H1 (cell line): ENCODE data around the gene TMEM121B. TPM values are rescaled to one million over a fixed set of nuclear protein-coding genes. Genes with fewer than 3 reads are reported as not detected.

Source experiments
- CTCF ChIA-PET: fragments of 300-600 bp; sonication (Branson Sonifier 250); formaldehyde crosslinking; loops from one replicate; lab custom pipeline; 2021; ENCODE audit not compliant: partially characterized antibody; lab: Charles Lee
- POLR2A ChIA-PET: fragments of 300-600 bp; sonication (Branson Sonifier 250); formaldehyde crosslinking; loops from one replicate; lab custom pipeline; 2021; ENCODE audit warnings: inconsistent platforms; ENCODE audit not compliant: partially characterized antibody; lab: Charles Lee
- DNase-seq, 2 experiments: peaks; one replicate each; pipeline versions ENCODE4 v3.0.0 to v3.0.0-alpha.2; 2010 to 2022; ENCODE audit warnings: low spot score in 2 of 2, low read depth in 1 of 2, mixed read lengths in 1 of 2
- FAIRE-seq: peaks from 2 replicates; lab custom pipeline; 2011; peaks lifted over from hg19 to GRCh38; lab: Jason Lieb, UNC
- H2AFZ ChIP-seq: 2 replicates; pipeline ENCODE4 v1.8.1; 2012; ENCODE audit warnings: low read length, inconsistent platforms
- H2AK5ac ChIP-seq: 2 replicates; pipeline ENCODE4 v1.6.1; 2013; ENCODE audit warnings: low read depth, low read length
- H2BK120ac ChIP-seq: replicated peaks from 2 replicates; pipeline ENCODE3; 2013; ENCODE audit warnings: low read depth, low read length, inconsistent platforms
- H2BK12ac ChIP-seq: 2 replicates; pipeline ENCODE4 v1.6.1; 2013; ENCODE audit warnings: low read depth, low read length
- H2BK15ac ChIP-seq: 2 replicates; pipeline ENCODE4 v1.6.1; 2013; ENCODE audit warnings: low read length
- H2BK20ac ChIP-seq: 2 replicates; pipeline ENCODE4 v1.6.1; 2013; ENCODE audit warnings: low read length
- H2BK5ac ChIP-seq: 2 replicates; pipeline ENCODE4 v1.6.1; 2013; ENCODE audit warnings: low read depth, low read length
- H3K14ac ChIP-seq: 2 replicates; pipeline ENCODE4 v1.6.1; 2013; ENCODE audit warnings: inconsistent platforms; ENCODE audit not compliant: insufficient read length
- H3K18ac ChIP-seq: 2 replicates; pipeline ENCODE4 v1.6.1; 2013; ENCODE audit warnings: low read length; ENCODE audit errors: extremely low read depth
- H3K23ac ChIP-seq: 2 replicates; pipeline ENCODE4 v1.6.1; 2013; ENCODE audit warnings: inconsistent platforms; ENCODE audit not compliant: insufficient read length
- H3K23me2 ChIP-seq: 2 replicates; pipeline ENCODE4 v1.6.1; 2013; ENCODE audit warnings: low read depth, low read length
- H3K27ac ChIP-seq: 2 replicates; pipeline ENCODE4 v1.6.1; 2011; ENCODE audit warnings: low read depth, low read length, inconsistent platforms
- H3K27me3 ChIP-seq, 4 experiments: replicated peaks in 1 of 4; 1 replicate in 1 of 4; 2 replicates in 3 of 4; pipeline versions ENCODE4 v1.6.1 to v1.8.1; 2011 to 2013; ENCODE audit warnings: low read length in 3 of 4, mild to moderate bottlenecking in 3 of 4, inconsistent platforms in 2 of 4, mixed read lengths in 2 of 4, moderate library complexity in 1 of 4; ENCODE audit not compliant: control insufficient read depth in 3 of 4, insufficient read depth in 3 of 4; ENCODE audit errors: extremely low read depth in 1 of 4
- H3K36me3 ChIP-seq, 4 experiments: 2 replicates each; pipeline versions ENCODE4 v1.6.1 to v1.8.1; 2011 to 2013; ENCODE audit warnings: mild to moderate bottlenecking in 4 of 4, low read length in 3 of 4, moderate library complexity in 2 of 4, control low read depth in 1 of 4, inconsistent platforms in 1 of 4; ENCODE audit not compliant: insufficient read depth in 4 of 4, control insufficient read depth in 2 of 4
- H3K4ac ChIP-seq: replicated peaks from 2 replicates; pipeline ENCODE3; 2013; ENCODE audit warnings: low read length, low read depth, mixed read lengths, inconsistent platforms; ENCODE audit not compliant: insufficient read length
- H3K4me1 ChIP-seq, 4 experiments: replicated peaks in 1 of 4; 1 replicate in 1 of 4; 2 replicates in 3 of 4; pipeline versions ENCODE4 v1.6.1 to v1.8.1; 2011 to 2013; ENCODE audit warnings: low read length in 3 of 4, inconsistent platforms in 2 of 4, mixed read lengths in 1 of 4; ENCODE audit not compliant: insufficient read depth in 4 of 4, control insufficient read depth in 3 of 4
- H3K4me2 ChIP-seq, 2 experiments: 2 replicates each; pipeline versions ENCODE4 v1.6.1 to v1.8.1; 2011 to 2013; ENCODE audit warnings: low read depth in 2 of 2, low read length in 2 of 2, control low read depth in 1 of 2, inconsistent platforms in 1 of 2, mild to moderate bottlenecking in 1 of 2; ENCODE audit not compliant: insufficient read depth in 1 of 2
- H3K4me3 ChIP-seq, 4 experiments: fragments of 200-600, 300-600 bp in 1 of 4; sonication (generic), shearing (Covaris generic), sonication (Bioruptor Twin) in 1 of 4; 2 replicates each; pipeline versions ENCODE4 v1.5.1 to v1.8.1; 2011 to 2016; ENCODE audit warnings: low read length in 4 of 4, low read depth in 3 of 4, control low read depth in 2 of 4, inconsistent platforms in 2 of 4, mild to moderate bottlenecking in 2 of 4, mixed read lengths in 1 of 4, moderate library complexity in 1 of 4; ENCODE audit not compliant: insufficient read depth in 2 of 4; ENCODE audit errors: extremely low read depth in 1 of 4
- H3K56ac ChIP-seq: replicated peaks from 2 replicates; pipeline ENCODE3; 2013; ENCODE audit warnings: low read depth, mild to moderate bottlenecking, mixed read lengths, low read length, inconsistent platforms; ENCODE audit not compliant: insufficient read length
- H3K79me1 ChIP-seq: 2 replicates; pipeline ENCODE4 v1.6.1; 2013; ENCODE audit warnings: low read depth, low read length, control low read depth
- H3K79me2 ChIP-seq, 2 experiments: 2 replicates each; pipeline versions ENCODE4 v1.6.1 to v1.8.1; 2012 to 2013; ENCODE audit warnings: low read length in 2 of 2, mild to moderate bottlenecking in 2 of 2, inconsistent platforms in 1 of 2; ENCODE audit not compliant: insufficient read depth in 2 of 2, control insufficient read depth in 1 of 2
- H3K9ac ChIP-seq, 4 experiments: replicated peaks in 1 of 4; 1 replicate in 1 of 4; 2 replicates in 3 of 4; pipeline versions ENCODE4 v1.6.1 to v1.8.1; 2011 to 2013; ENCODE audit warnings: low read depth in 3 of 4, low read length in 3 of 4, control low read depth in 2 of 4, mild to moderate bottlenecking in 2 of 4, moderate library complexity in 2 of 4, inconsistent platforms in 1 of 4; ENCODE audit errors: extremely low read depth in 1 of 4
- H3K9me3 ChIP-seq, 2 experiments: 2 replicates each; pipeline versions ENCODE4 v1.6.1 to v1.8.1; 2012 to 2013; ENCODE audit warnings: mild to moderate bottlenecking in 2 of 2, moderate library complexity in 2 of 2, control low read depth in 1 of 2, inconsistent platforms in 1 of 2, low read depth in 1 of 2, low read length in 1 of 2, mixed read lengths in 1 of 2; ENCODE audit not compliant: insufficient read depth in 2 of 2
- H4K20me1 ChIP-seq, 2 experiments: replicated peaks in 1 of 2; 2 replicates each; pipeline versions ENCODE3 to v1.8.1; 2011 to 2013; ENCODE audit warnings: inconsistent platforms in 2 of 2, low read length in 2 of 2, mild to moderate bottlenecking in 1 of 2; ENCODE audit not compliant: insufficient read depth in 2 of 2, control insufficient read depth in 1 of 2
- H4K5ac ChIP-seq: 2 replicates; pipeline ENCODE4 v1.6.1; 2013; ENCODE audit warnings: low read length, low read depth, mixed read lengths, inconsistent platforms; ENCODE audit not compliant: insufficient read length
- H4K8ac ChIP-seq: 2 replicates; pipeline ENCODE4 v1.8.0; 2013; ENCODE audit warnings: mild to moderate bottlenecking, moderate library complexity, low read length, inconsistent platforms; ENCODE audit not compliant: insufficient read depth; ENCODE audit errors: extremely low read depth
- H4K91ac ChIP-seq: replicated peaks from 2 replicates; pipeline ENCODE3; 2013; ENCODE audit warnings: low read length, mixed read lengths, inconsistent platforms; ENCODE audit not compliant: insufficient read length
- BRCA1 ChIP-seq: IDR thresholded peaks from 2 replicates; pipeline ENCODE4 v1.6.1; 2012; ENCODE audit warnings: low read depth, low read length, improper control_type of control experiment
- CBX5 ChIP-seq: fragments of 300-800, 300-1000 bp; sonication (generic); IDR thresholded peaks from 2 replicates; pipeline ENCODE4 v1.7.1; 2016; ENCODE audit warnings: antibody characterized with exemption, low read length, low read depth
- MAFK ChIP-seq: IDR thresholded peaks from 2 replicates; pipeline ENCODE4 v1.6.1; 2012; ENCODE audit warnings: low read depth, mild to moderate bottlenecking, improper control_type of control experiment, low read length
- PHF8 ChIP-seq: fragments of 200-600 bp; sonication (generic); conservative IDR thresholded peaks from 2 replicates; pipeline ENCODE4 v1.7.1; 2012; ENCODE audit warnings: low read depth, mild to moderate bottlenecking, inconsistent platforms, low read length, moderate library complexity
- RFX5 ChIP-seq: IDR thresholded peaks from 2 replicates; pipeline ENCODE4 v1.6.1; 2011; ENCODE audit warnings: low read depth, low read length, improper control_type of control experiment, borderline replicate concordance
- SIRT6 ChIP-seq: IDR thresholded peaks from one replicate; pipeline ENCODE4 v1.7.1; 2012; ENCODE audit warnings: low read length, inconsistent platforms
- TAF1 ChIP-seq: IDR thresholded peaks from 2 replicates; pipeline ENCODE4 v1.6.1; 2011; ENCODE audit warnings: mild to moderate bottlenecking, low read depth, low read length
- TCF12 ChIP-seq: IDR thresholded peaks from 2 replicates; pipeline ENCODE4 v1.6.1; 2011; ENCODE audit warnings: low read depth, mild to moderate bottlenecking, low read length
- ZNF274 ChIP-seq: IDR thresholded peaks from 2 replicates; pipeline ENCODE4 v1.7.0; 2012; ENCODE audit warnings: low read length, borderline replicate concordance; ENCODE audit errors: extremely low read depth
- polyA plus RNA-seq, 7 experiments: library from polyadenylated mRNA; depleted of rRNA in 3 of 7; stranded (reverse) in 5 of 7; unstranded in 2 of 7; fragments of >200 nt in 5 of 7; fragments of 200-250 nt in 2 of 7; gene quantifications; 1 replicate in 5 of 7; 2 replicates in 1 of 7; 4 replicates in 1 of 7; pipeline versions ENCODE4 v1.2.1 to v1.2.3, GENCODE V29; 2011 to 2013; ENCODE audit warnings: missing spikeins in 2 of 7, mixed read lengths in 2 of 7
- total RNA-seq: library from RNA; stranded (reverse); fragmentation: NEBNext Ultra II Directional; extraction: Animal tissue kit (Norgen Biotek cat#: 25700); gene quantifications from 2 replicates; pipeline ENCODE4 v1.2.1, GENCODE V29; 2021

Gene TMEM121B
- total and polyA plus RNA-seq, 2 of the 8 experiments (the other 6 are each of a cell fraction or from before 2014, with no cell fraction given): 4.3 to 6.9 TPM

DNA sequence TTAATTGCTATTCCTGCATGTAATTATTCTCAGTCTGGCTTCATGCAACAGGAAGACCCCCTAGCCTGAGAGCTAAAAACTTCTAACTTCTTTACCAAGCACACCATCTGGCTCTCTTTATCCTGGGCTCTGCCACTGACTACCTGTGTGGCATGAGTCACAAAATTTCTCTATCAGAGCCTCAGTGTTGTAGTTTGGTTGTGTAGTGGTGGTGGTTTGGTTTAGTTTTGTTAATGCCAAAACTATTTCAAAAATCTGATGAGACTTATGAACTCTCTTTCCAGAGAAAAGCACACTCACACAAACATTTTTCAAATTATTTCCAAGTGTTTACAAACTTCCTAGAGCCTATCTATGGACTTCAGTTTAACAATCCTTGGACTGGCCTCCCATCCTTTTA lies 43.9 kb downstream of the TMEM121B start:
- Histone ChIP-seq H2AK5ac (no peak overlapping the region), H2BK120ac (no peak overlapping the region), H3K9ac (no peak overlapping the region), H4K20me1 (no peaks in the 10 kb centered on the region), H3K23me2 (no peaks in the 10 kb centered on the region), H3K27ac (no peak overlapping the region), H3K4ac (no peak overlapping the region), H3K18ac (no peak overlapping the region), H2BK5ac (no peak overlapping the region), H3K9me3 (no peaks in the 10 kb centered on the region), H3K4me1 (no peaks in the 10 kb centered on the region), H3K23ac (no peak overlapping the region), H3K56ac (no peak overlapping the region), H4K91ac (no peak overlapping the region), H3K79me1 (no peaks in the 10 kb centered on the region), H3K14ac (no peak overlapping the region), H3K4me2 (no peak overlapping the region), H4K5ac (no peak overlapping the region), H3K36me3 (no peaks in the 10 kb centered on the region), H2BK20ac (no peak overlapping the region), H4K8ac (no peak overlapping the region), H2BK12ac (no peak overlapping the region), H2BK15ac (no peak overlapping the region), H3K27me3 (no peaks in the 10 kb centered on the region), H3K4me3 (no peak overlapping the region), H2AFZ (no peak overlapping the region), H3K79me2 (no peaks in the 10 kb centered on the region)
- DNase-seq: no peak
- ChIA-PET CTCF (interaction anchor here (1.0 to 3.2 kb wide), 5 partner anchors 15 to 42 kb away, joined by 3 to 17 read pairs (median 4); no protein-coding TSS in a partner anchor), POLR2A (interaction anchor here (0.6 kb wide), 1 partner anchor 86 kb away, joined by 3 read pairs; no protein-coding TSS in a partner anchor)
- no peak for FAIRE-seq
- TF ChIP-seq PHF8 (no peak), MAFK (no peak), BRCA1 (no peak), ZNF274 (no peak), TCF12 (no peak), RFX5 (no peak), CBX5 (no peak), TAF1 (no peak), SIRT6 (no peak)
